HL-60 (cell line): Measurements from ENCODE around the gene PLA2G4E.

Source experiments
- DNase-seq, 2 experiments: peaks; one replicate each; pipeline ENCODE4 v3.0.0-alpha.2; 2010 to 2020; ENCODE audit warnings: low read depth in 1 of 2, low spot score in 1 of 2
- H3K27ac ChIP-seq: fragments of 250-450 bp; sonication (Bioruptor Pico); replicated peaks from 2 replicates; pipeline ENCODE4 v1.5.1; 2020; ENCODE audit warnings: mild to moderate bottlenecking, moderate library complexity
- H3K27me3 ChIP-seq: fragments of 250-450 bp; sonication (Bioruptor Pico); 2 replicates; pipeline ENCODE4 v1.5.1; 2021; ENCODE audit warnings: mild to moderate bottlenecking, moderate library complexity; ENCODE audit not compliant: insufficient read depth, poor library complexity, severe bottlenecking
- H3K4me3 ChIP-seq: replicated peaks from 2 replicates; pipeline ENCODE4 v1.5.1; 2011; ENCODE audit warnings: mild to moderate bottlenecking, control low read depth, low read length; ENCODE audit not compliant: insufficient read depth
- GABPA ChIP-seq: IDR thresholded peaks from 2 replicates; pipeline ENCODE4 v1.6.1; 2012; ENCODE audit warnings: low read depth
- POLR2AphosphoS5 ChIP-seq: IDR thresholded peaks from 2 replicates; pipeline ENCODE4 v1.6.1; 2012; ENCODE audit warnings: low read depth
- REST ChIP-seq: IDR thresholded peaks from 2 replicates; pipeline ENCODE4 v1.6.1; 2012; ENCODE audit warnings: low read depth; ENCODE audit not compliant: insufficient replicate concordance
- SPI1 ChIP-seq: IDR thresholded peaks from 2 replicates; pipeline ENCODE4 v1.6.1; 2012; ENCODE audit warnings: low read depth, mild to moderate bottlenecking, borderline replicate concordance
- TF ChIP-seq, protein P1 (sequence below): IDR thresholded peaks from one replicate; pipeline ENCODE4 v1.5.1; 2011; ENCODE audit warnings: low read length, control low read depth, inconsistent platforms; ENCODE audit not compliant: insufficient read depth

The PLA2G4E gene

DNA sequence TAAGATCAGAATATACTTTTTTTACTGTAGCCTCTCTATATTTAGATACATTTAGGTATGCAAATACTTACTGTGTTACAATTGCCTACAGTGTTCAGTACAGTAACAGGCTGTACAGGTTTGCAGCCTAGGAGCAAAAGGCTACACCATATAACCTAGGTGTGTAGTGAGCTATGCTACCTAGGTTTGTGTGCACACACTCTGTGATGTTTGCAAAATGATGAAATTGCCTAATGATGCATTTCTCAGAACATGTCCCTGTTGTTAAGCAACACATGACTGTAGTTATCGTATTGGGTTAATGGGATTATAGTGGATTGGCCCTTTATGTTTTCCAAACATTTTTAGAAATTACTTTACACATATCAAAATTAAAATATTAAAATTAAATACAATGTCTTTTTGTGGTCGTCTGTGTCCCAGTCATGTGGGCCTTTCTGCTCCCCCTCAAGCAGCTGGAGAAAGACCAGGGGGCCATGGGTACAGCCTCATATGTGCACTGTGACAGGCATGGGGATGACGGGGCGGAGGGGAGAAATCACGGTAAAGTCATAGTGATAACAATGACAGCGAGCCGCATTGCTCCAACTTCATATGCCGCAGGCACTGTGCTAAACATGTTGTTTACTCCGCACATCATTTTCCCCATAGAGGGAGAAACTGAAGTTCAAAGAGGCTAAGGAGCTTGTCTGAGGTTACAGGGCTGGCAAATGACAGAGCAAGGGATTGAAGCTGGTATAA, 27.4 kb upstream of the PLA2G4E start:
- Histone ChIP-seq H3K27ac (no peak overlapping the region), H3K27me3 (no peaks in the 10 kb centered on the region), H3K4me3 (no peak overlapping the region)
- DNase-seq = no peak
- TF ChIP-seq SPI1 (no peak), GABPA (no peak), POLR2AphosphoS5 (no peak), REST (no peak)
- TF ChIP-seq, protein P1, sequence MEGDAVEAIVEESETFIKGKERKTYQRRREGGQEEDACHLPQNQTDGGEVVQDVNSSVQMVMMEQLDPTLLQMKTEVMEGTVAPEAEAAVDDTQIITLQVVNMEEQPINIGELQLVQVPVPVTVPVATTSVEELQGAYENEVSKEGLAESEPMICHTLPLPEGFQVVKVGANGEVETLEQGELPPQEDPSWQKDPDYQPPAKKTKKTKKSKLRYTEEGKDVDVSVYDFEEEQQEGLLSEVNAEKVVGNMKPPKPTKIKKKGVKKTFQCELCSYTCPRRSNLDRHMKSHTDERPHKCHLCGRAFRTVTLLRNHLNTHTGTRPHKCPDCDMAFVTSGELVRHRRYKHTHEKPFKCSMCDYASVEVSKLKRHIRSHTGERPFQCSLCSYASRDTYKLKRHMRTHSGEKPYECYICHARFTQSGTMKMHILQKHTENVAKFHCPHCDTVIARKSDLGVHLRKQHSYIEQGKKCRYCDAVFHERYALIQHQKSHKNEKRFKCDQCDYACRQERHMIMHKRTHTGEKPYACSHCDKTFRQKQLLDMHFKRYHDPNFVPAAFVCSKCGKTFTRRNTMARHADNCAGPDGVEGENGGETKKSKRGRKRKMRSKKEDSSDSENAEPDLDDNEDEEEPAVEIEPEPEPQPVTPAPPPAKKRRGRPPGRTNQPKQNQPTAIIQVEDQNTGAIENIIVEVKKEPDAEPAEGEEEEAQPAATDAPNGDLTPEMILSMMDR = no peak

DNA sequence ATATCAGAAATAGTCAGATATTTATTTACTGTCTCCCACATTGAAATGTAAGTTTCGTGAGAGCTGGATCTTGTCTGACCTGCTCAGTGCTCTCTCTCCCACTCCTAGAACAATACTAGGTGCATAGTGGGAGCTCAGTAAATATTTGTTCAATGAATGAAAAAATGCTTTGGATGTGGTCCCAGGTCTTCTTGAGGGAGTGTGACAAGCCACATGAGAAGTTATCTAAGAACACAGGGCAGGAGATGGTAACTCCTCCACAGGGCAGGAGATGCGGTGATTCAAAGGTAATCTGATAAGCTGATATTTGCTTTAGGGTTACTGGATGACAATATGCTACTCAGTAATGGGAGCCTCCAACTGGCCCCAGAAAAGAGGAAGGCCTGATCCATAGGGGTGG, 25.8 kb upstream of the PLA2G4E start:
- TF ChIP-seq REST (no peak), GABPA (no peak), SPI1 (no peak), POLR2AphosphoS5 (no peak)
- TF ChIP-seq, protein P1 = no peak
- no peaks in the 10 kb centered on the region for H3K27me3 ChIP-seq
- no peak overlapping the region for H3K27ac ChIP-seq
- no peak overlapping the region for H3K4me3 ChIP-seq
- DNase-seq = no peak

DNA sequence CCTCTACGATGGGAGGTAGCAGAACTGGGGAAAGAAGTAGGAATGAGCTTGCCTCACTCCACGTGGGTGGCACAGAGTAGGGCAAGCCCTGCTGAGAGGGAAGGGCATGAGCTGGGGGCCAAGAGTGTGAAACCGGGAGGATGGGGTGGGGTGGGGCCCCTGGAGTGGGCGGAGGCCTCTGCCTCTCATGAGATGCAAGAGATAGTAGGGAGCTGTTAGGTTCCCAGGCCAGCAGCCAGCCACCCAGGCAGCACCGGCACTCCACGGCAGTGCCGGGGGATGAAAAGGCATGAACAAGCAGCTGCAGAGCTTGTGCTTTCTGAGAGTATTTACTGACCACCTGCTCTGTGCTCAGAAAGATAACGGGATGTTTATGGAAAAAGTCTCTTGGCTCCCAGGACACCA, 24.4 kb upstream of the PLA2G4E start:
- Histone ChIP-seq H3K27ac (no peak overlapping the region), H3K4me3 (no peak overlapping the region), H3K27me3 (no peaks in the 10 kb centered on the region)
- no peak for DNase-seq
- TF ChIP-seq GABPA (no peak), SPI1 (no peak), POLR2AphosphoS5 (no peak), REST (no peak)
- TF ChIP-seq, protein P1 = no peak
